Skin of body (tissue), 2 donors: ENCODE data around the gene SPO11. TPM values are rescaled to one million over a fixed set of nuclear protein-coding genes. Genes with fewer than 3 reads are reported as not detected.

Experiments used
- DNase-seq: peaks from one replicate; lab custom pipeline; 2025; lab: John Stamatoyannopoulos, UW
- total RNA-seq: library from RNA; depleted of rRNA; stranded (reverse); fragments of >200 nt; gene quantifications from one replicate; pipeline ENCODE4 v1.2.3, GENCODE V29; 2014

SPO11 gene
- total RNA-seq, 1 donor from 2014 or later, result not detected

GRCh38 chr20:57309544-57310115 is 20.0 kb upstream of the SPO11 start:
- peak; percentile 18 for DNase-seq

GRCh38 chr20:57310821-57311514 is 18.6 kb upstream of the SPO11 start:
- DNase-seq, result no peak

- no peak for DNase-seq
Observed at GRCh38 chr20:57312138-57312537, 17.5 kb upstream of the SPO11 start.

GRCh38 chr20:57313230-57313629 is 16.4 kb upstream of the SPO11 start:
- no peak for DNase-seq

- DNase-seq, result no peak
Observed at GRCh38 chr20:57313951-57314350, 15.7 kb upstream of the SPO11 start.

- DNase-seq, result no peak
Observed at GRCh38 chr20:57315083-57315975, 14.3 kb upstream of the SPO11 start.

- DNase-seq, result no peak
Observed at GRCh38 chr20:57315976-57316480, 13.6 kb upstream of the SPO11 start.

GRCh38 chr20:57316795-57317201 is 12.8 kb upstream of the SPO11 start:
- DNase-seq, result no peak

GRCh38 chr20:57317316-57317788 is 12.3 kb upstream of the SPO11 start:
- no peak for DNase-seq

- DNase-seq, result no peak
Observed at GRCh38 chr20:57317789-57318371, 11.7 kb upstream of the SPO11 start.

- no peak for DNase-seq
Observed at GRCh38 chr20:57319584-57319983, 10.0 kb upstream of the SPO11 start.

GRCh38 chr20:57320358-57320757 is 9.2 kb upstream of the SPO11 start:
- no peak for DNase-seq

GRCh38 chr20:57321142-57321541 is 8.5 kb upstream of the SPO11 start:
- no peak for DNase-seq

GRCh38 chr20:57322476-57322875 is 7.1 kb upstream of the SPO11 start:
- no peak for DNase-seq

- peak; percentile 37 for DNase-seq
Observed at GRCh38 chr20:57323034-57323433, 6.6 kb upstream of the SPO11 start.

- DNase-seq, result no peak
Observed at GRCh38 chr20:57325632-57326356, 3.8 kb upstream of the SPO11 start.

GRCh38 chr20:57326667-57327455 is 2.7 kb upstream of the SPO11 start:
- DNase-seq, result no peak

- DNase-seq, result no peak
Observed at GRCh38 chr20:57327820-57328219, 1.8 kb upstream of the SPO11 start.

GRCh38 chr20:57330998-57331397 is 1.4 kb downstream of the SPO11 start:
- DNase-seq, result peak; percentile 63
